GM12878 (cell line): ENCODE measurements around the gene LGMN. TPM values are rescaled to one million over a fixed set of nuclear protein-coding genes. Genes with fewer than 3 reads are reported as not detected.

Experiments used
- BACH1 ChIP-seq: fragments of 450-650 bp; IDR thresholded peaks from 2 replicates; pipeline ENCODE4 v1.6.1; 2017; ENCODE audit warnings: mild to moderate bottlenecking, borderline replicate concordance
- BCLAF1 ChIP-seq: fragments of 450-650 bp; IDR thresholded peaks from 2 replicates; pipeline ENCODE4 v1.6.1; 2017; ENCODE audit warnings: antibody characterized with exemption, mild to moderate bottlenecking, moderate library complexity
- BHLHE40 ChIP-seq, 2 experiments: fragments of 450-650 bp in 1 of 2; IDR thresholded peaks; 2 replicates each; pipeline ENCODE4 v1.6.1; 2011 to 2017; ENCODE audit warnings: low read depth in 2 of 2, borderline replicate concordance in 1 of 2, improper control_type of control experiment in 1 of 2, low read length in 1 of 2, mild to moderate bottlenecking in 1 of 2
- EGR1 ChIP-seq, 2 experiments: IDR thresholded peaks; 1 replicate in 1 of 2; 2 replicates in 1 of 2; pipeline ENCODE4 v1.6.1; 2011 to 2012; ENCODE audit warnings: low read depth in 2 of 2, low read length in 2 of 2, borderline replicate concordance in 1 of 2, mild to moderate bottlenecking in 1 of 2, moderate library complexity in 1 of 2
- HDAC2 ChIP-seq: fragments of 200-600 bp; sonication (generic); IDR thresholded peaks from 2 replicates; pipeline ENCODE4 v1.6.1; 2017
- MYB ChIP-seq: fragments of 150-350 bp; IDR thresholded peaks from 2 replicates; pipeline ENCODE4 v1.6.1; 2014; ENCODE audit warnings: mild to moderate bottlenecking, low read depth, low read length, borderline replicate concordance
- PML ChIP-seq: IDR thresholded peaks from 2 replicates; pipeline ENCODE4 v1.6.1; 2012; ENCODE audit warnings: low read length, inconsistent platforms
- SP1 ChIP-seq: IDR thresholded peaks from one replicate; pipeline ENCODE4 v1.6.1; 2011; ENCODE audit warnings: low read depth, low read length
- polyA plus RNA-seq, 11 experiments: library from polyadenylated mRNA; depleted of rRNA in 4 of 11; unstranded in 6 of 11; stranded (reverse) in 5 of 11; fragments of >200 nt; fragmentation: Nextera tagmentation in 4 of 11; fragmentation: Illumina TruSeq in 1 of 11; extraction: Ambion mirVana in 4 of 11; extraction: Trizol in 1 of 11; gene quantifications; 1 replicate in 1 of 11; 2 replicates in 10 of 11; pipeline versions ENCODE4 v1.2.1 to v1.2.3, GENCODE V29; 2011 to 2016; ENCODE audit warnings: inconsistent platforms in 2 of 11, missing spikeins in 2 of 11, low read depth in 1 of 11
- total RNA-seq, 4 experiments: library from RNA; depleted of rRNA in 3 of 4; stranded (reverse); fragments of >200 nt in 3 of 4; fragmentation: Illumina TruSeq in 1 of 4; extraction: Trizol in 1 of 4; gene quantifications; 2 replicates each; pipeline versions ENCODE4 v1.2.1 to v1.2.3, GENCODE V29; 2013 to 2021
- TF ChIP-seq, protein P1 (sequence below): fragments of 450-650 bp; formaldehyde crosslinking; IDR thresholded peaks from 2 replicates; pipeline ENCODE4 v1.5.0; 2022; ENCODE audit warnings: mild to moderate bottlenecking, missing genetic modification characterization

Gene LGMN
- total and polyA plus RNA-seq, 10 of the 15 experiments (the other 5 are each of a cell fraction or from before 2014, with no cell fraction given), result 0.71 to 192 (median 3.9) TPM

DNA sequence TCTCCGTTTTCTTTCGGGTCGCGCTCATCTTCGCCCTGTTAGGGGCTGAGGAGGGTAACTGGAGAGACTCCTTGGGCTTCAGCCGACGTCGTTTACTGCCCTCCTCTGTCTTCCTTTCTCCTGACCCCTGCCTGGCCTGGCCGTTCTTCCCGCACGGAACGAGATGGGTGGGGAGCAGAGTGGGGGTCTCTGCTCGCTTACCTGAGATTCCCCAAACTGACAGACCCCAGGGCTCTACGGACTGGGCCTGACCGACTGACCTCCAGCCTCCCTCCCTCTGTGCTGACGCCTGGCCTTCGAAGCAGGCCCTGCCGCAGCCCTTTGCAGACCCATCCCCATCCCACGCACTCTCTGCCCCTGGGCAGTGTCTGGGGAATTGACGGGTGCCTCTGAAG lies 46.1 kb upstream of the LGMN start (continued):
- TF ChIP-seq BCLAF1 (no peak), BACH1 (no peak), PML (0 out of 2 replicates have a peak, but pooled peaks have one; percentile 22), MYB (no peak), SP1 (no peak), HDAC2 (no peak), EGR1 (IDR thresholded peaks at IDR 0.05; ENCODE audit: borderline replicate concordance in 1 of 2, low read depth in 2 of 2, low read length in 2 of 2) (peak in 1 of 2 experiments; percentile 46; a peak in 1 of 3 replicates), BHLHE40 (IDR thresholded peaks at IDR 0.05; ENCODE audit: borderline replicate concordance in 1 of 2, low read depth in 2 of 2, low read length in 1 of 2) (0 out of 4 replicates have a peak, but pooled peaks of 1 of the 2 experiments have one; percentile 4)
- TF ChIP-seq, protein P1, sequence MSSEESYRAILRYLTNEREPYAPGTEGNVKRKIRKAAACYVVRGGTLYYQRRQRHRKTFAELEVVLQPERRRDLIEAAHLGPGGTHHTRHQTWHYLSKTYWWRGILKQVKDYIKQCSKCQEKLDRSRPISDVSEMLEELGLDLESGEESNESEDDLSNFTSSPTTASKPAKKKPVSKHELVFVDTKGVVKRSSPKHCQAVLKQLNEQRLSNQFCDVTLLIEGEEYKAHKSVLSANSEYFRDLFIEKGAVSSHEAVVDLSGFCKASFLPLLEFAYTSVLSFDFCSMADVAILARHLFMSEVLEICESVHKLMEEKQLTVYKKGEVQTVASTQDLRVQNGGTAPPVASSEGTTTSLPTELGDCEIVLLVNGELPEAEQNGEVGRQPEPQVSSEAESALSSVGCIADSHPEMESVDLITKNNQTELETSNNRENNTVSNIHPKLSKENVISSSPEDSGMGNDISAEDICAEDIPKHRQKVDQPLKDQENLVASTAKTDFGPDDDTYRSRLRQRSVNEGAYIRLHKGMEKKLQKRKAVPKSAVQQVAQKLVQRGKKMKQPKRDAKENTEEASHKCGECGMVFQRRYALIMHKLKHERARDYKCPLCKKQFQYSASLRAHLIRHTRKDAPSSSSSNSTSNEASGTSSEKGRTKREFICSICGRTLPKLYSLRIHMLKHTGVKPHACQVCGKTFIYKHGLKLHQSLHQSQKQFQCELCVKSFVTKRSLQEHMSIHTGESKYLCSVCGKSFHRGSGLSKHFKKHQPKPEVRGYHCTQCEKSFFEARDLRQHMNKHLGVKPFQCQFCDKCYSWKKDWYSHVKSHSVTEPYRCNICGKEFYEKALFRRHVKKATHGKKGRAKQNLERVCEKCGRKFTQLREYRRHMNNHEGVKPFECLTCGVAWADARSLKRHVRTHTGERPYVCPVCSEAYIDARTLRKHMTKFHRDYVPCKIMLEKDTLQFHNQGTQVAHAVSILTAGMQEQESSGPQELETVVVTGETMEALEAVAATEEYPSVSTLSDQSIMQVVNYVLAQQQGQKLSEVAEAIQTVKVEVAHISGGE, result no peak
